Adrenal gland (tissue), 5 donors: ENCODE results near the gene ZSWIM1.

ENCODE experiments used
- POLR2A ChIP-seq, 2 donors: fragments of 450-650 bp; IDR thresholded peaks; one replicate each; pipeline ENCODE4 v1.6.1; 2017; ENCODE audit warnings: antibody characterized with exemption in 2 of 2, mild to moderate bottlenecking in 2 of 2, moderate library complexity in 1 of 2
- TF ChIP-seq, protein P1 (sequence below), 6 experiments: fragments of 450-650 bp in 4 of 6; fragments of 200-600 bp in 2 of 6; sonication (generic) in 1 of 6; IDR thresholded peaks; 1 replicate in 5 of 6; 2 replicates in 1 of 6; pipeline versions ENCODE4 v1.5.1 to v1.8.0; 2016 to 2021; ENCODE audit warnings: antibody characterized with exemption in 6 of 6, mild to moderate bottlenecking in 2 of 6, moderate library complexity in 1 of 6
- donor health status: DM: no; HTN: no; CAD: no.

DNA sequence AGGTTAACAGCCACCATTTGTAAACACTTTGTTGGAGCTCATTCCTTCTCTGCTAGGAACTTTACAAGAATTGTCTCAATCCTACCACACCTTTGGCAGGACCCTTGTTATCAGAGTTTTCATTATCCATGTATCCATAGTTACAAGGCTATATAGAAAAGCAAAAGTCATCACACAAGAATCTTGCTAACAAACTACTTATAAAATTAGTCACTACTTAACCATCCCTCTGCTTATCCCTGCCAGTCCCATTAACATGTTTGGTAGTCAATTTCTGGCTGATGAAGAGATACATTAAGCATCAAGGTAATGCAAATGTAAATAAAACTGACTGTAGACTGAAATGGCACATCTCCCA, 13.2 kb upstream of the ZSWIM1 start:
- TF ChIP-seq, protein P1, sequence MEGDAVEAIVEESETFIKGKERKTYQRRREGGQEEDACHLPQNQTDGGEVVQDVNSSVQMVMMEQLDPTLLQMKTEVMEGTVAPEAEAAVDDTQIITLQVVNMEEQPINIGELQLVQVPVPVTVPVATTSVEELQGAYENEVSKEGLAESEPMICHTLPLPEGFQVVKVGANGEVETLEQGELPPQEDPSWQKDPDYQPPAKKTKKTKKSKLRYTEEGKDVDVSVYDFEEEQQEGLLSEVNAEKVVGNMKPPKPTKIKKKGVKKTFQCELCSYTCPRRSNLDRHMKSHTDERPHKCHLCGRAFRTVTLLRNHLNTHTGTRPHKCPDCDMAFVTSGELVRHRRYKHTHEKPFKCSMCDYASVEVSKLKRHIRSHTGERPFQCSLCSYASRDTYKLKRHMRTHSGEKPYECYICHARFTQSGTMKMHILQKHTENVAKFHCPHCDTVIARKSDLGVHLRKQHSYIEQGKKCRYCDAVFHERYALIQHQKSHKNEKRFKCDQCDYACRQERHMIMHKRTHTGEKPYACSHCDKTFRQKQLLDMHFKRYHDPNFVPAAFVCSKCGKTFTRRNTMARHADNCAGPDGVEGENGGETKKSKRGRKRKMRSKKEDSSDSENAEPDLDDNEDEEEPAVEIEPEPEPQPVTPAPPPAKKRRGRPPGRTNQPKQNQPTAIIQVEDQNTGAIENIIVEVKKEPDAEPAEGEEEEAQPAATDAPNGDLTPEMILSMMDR (IDR thresholded peaks at IDR 0.05): no peak
- TF ChIP-seq POLR2A (IDR thresholded peaks at IDR 0.05): no peak
